Progenitor cell of endocrine pancreas (in vitro differentiated cells): ENCODE measurements around the gene PLXNA1. TPM values are rescaled to one million over a fixed set of nuclear protein-coding genes. Genes with fewer than 3 reads are reported as not detected.

Source experiments
- DNase-seq: peaks from one replicate; pipeline ENCODE4 v3.0.0; 2021; ENCODE audit warnings: low spot score; ENCODE audit not compliant: unreplicated experiment
- H3K27ac Mint-ChIP-seq: 2 replicates; pipeline ENCODE4 v1.8.0; 2021; ENCODE audit warnings: mild to moderate bottlenecking, moderate library complexity, mixed read lengths
- H3K27me3 Mint-ChIP-seq: 2 replicates; pipeline ENCODE4 v1.8.0; 2021; ENCODE audit warnings: mixed read lengths
- H3K36me3 Mint-ChIP-seq: 2 replicates; pipeline ENCODE4 v1.8.0; 2022; ENCODE audit warnings: mixed read lengths; ENCODE audit not compliant: insufficient read depth
- H3K4me1 Mint-ChIP-seq: 2 replicates; pipeline ENCODE4 v1.8.0; 2021; ENCODE audit warnings: low read depth, mixed read lengths
- H3K4me3 Mint-ChIP-seq: 2 replicates; pipeline ENCODE4 v1.8.0; 2021; ENCODE audit warnings: low read depth, mild to moderate bottlenecking, moderate library complexity, mixed read lengths
- H3K9me3 Mint-ChIP-seq: 2 replicates; pipeline ENCODE4 v1.8.0; 2021; ENCODE audit warnings: low read depth, mixed read lengths
- CTCF ChIP-seq: fragments of 200-600 bp; sonication (generic); IDR thresholded peaks from one replicate; pipeline ENCODE4 v1.5.0; 2021; ENCODE audit warnings: antibody characterized with exemption, mild to moderate bottlenecking; ENCODE audit not compliant: unreplicated experiment
- total RNA-seq: library from RNA; stranded (reverse); gene quantifications from 2 replicates; pipeline ENCODE4 v1.2.1, GENCODE V29; 2021

Gene PLXNA1
- total RNA-seq, 1 donor from 2014 or later, result 104 TPM

DNA sequence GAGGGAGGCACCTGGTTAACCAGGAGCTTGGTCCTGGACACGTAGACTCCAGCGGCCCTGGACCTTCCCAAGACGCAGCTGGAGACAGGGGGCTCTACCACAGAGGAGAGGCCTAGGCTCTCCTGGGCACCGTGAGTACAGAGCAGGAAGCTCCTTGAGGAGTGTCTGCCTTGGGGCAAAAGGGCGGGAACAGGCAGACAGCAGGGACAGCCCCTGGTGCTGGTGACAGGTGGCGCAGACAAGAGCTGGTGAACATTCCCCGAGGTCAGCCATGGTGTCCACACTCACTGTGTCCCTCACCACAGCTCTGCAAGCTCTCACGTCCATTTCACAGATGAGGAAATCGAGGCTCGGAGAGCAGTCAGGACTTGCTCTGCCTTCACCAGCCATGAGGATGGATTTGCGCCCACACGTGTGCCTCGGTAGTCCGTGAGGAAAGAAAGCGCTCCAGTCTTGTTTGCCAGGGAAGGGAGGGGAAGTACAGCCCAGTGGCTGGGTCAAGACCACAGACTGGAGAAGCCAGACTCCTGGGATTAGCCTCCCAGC, 2.6 kb upstream of the PLXNA1 start:
- H3K27ac Mint-ChIP-seq, result peak overlapping the region; percentile 73
- TF ChIP-seq CTCF, result no peak
- peaks cover 23% of the 10 kb centered on the region for H3K27me3 Mint-ChIP-seq
- H3K9me3 Mint-ChIP-seq, result peaks cover under 1% of the 10 kb centered on the region
- no peaks in the 10 kb centered on the region for H3K36me3 Mint-ChIP-seq
- H3K4me3 Mint-ChIP-seq, result no peak overlapping the region
- no peak for DNase-seq
- peaks cover 6% of the 10 kb centered on the region for H3K4me1 Mint-ChIP-seq

- no peak for DNase-seq
- Mint-ChIP-seq H3K4me1 (peaks cover 15% of the 10 kb centered on the region), H3K36me3 (no peaks in the 10 kb centered on the region), H3K4me3 (peak overlapping the region; percentile 62), H3K27me3 (peaks cover 23% of the 10 kb centered on the region), H3K27ac (peak overlapping the region; percentile 67), H3K9me3 (no peaks in the 10 kb centered on the region)
- TF ChIP-seq CTCF, result no peak
Observed at GRCh38 chr3:126982126-126982470, 817 bp upstream of the PLXNA1 start.

DNA sequence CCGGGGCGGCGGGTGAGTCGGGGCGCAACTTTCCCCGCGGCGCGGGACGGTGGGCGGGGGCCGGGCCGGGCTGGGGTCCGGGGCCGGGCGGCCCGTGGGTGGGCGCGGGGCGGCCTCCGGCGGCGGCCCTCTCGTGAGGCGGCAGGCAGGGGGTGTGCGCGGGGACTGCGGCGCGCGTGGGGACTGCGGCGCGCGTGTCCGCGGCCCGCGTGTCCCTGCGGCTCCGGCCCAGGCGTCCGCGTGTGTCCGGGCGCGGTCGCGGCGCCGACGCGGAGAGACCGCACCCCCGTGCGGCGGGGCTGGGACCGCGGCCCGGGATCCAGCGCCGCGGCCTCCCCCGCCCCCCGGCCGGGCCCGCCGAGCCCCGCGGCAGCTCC, 349 bp downstream of the PLXNA1 start:
- no peak for DNase-seq
- Mint-ChIP-seq H3K27ac (no peak overlapping the region), H3K36me3 (no peaks in the 10 kb centered on the region), H3K27me3 (peaks cover 23% of the 10 kb centered on the region), H3K4me3 (no peak overlapping the region), H3K9me3 (no peaks in the 10 kb centered on the region), H3K4me1 (peaks cover 15% of the 10 kb centered on the region)
- no peak for TF ChIP-seq CTCF

- peaks cover 19% of the 10 kb centered on the region for H3K27me3 Mint-ChIP-seq
- peak overlapping the region; percentile 70 for H3K4me3 Mint-ChIP-seq
- H3K9me3 Mint-ChIP-seq, result no peaks in the 10 kb centered on the region
- peak; percentile 59 for DNase-seq
- H3K36me3 Mint-ChIP-seq, result no peaks in the 10 kb centered on the region
- no peak for TF ChIP-seq CTCF
- no peak overlapping the region for H3K27ac Mint-ChIP-seq
- H3K4me1 Mint-ChIP-seq, result peaks cover 15% of the 10 kb centered on the region
Observed at GRCh38 chr3:126983653-126984390, 907 bp downstream of the PLXNA1 start.

DNA sequence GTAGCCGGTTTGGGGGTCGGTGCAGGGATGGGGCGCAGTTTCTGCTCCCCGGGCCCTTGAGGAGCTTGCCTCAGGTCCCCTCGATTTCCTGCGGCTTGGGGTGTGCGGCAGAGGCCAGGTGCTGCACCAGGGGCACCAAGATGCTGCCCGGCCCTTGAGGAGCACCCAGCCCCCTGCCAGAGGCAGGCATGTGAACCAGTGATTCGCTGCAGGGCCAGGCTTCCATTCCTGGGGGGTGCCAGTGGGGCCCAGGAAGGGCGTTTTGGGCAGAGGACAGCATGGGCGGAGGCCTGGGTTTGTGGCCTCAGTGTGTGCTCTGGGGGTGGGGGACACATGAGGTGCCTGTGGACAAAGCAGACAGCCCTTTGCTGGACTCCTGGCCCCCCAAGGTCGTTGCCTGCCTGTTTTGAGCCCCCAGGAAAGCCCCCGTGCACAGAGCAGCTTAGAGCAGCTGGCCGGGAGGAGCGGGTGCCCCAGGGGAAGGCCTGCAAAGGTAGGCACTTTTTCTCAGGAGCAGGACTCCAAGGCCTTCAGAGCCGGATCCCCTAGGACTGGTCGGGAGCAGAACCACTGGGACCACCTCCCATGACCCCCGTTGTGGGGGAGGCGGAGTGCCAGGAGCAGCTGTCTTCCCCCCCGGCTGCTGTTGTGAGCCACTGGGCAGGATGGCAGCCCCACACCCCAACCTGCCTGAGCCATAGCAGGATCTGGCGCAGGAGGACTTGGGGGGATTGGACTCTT, 1.6 kb downstream of the PLXNA1 start:
- Mint-ChIP-seq H3K4me1 (peaks cover 15% of the 10 kb centered on the region), H3K27me3 (peaks cover 16% of the 10 kb centered on the region), H3K4me3 (peak overlapping the region; percentile 70), H3K9me3 (no peaks in the 10 kb centered on the region), H3K36me3 (peaks cover 2% of the 10 kb centered on the region), H3K27ac (no peak overlapping the region)
- no peak for DNase-seq
- TF ChIP-seq CTCF, result no peak
